Thyroid gland (tissue), 4 donors: ENCODE results near the gene PRRX1.

Experiments
- POLR2A ChIP-seq, 2 donors: fragments of 450-650 bp; IDR thresholded peaks; one replicate each; pipeline ENCODE4 v1.6.1; 2017; ENCODE audit warnings: antibody characterized with exemption in 2 of 2, mild to moderate bottlenecking in 2 of 2, moderate library complexity in 1 of 2
- TF ChIP-seq, protein P1 (sequence below), 6 experiments: fragments of 200-600 bp in 3 of 6; fragments of 450-650 bp in 3 of 6; sonication (generic) in 3 of 6; IDR thresholded peaks; one replicate each; pipeline ENCODE4 v1.5.1; 2016 to 2019; ENCODE audit warnings: antibody characterized with exemption in 6 of 6, mild to moderate bottlenecking in 2 of 6, inconsistent platforms in 1 of 6, moderate library complexity in 1 of 6

- TF ChIP-seq POLR2A (IDR thresholded peaks at IDR 0.05), result no peak
- TF ChIP-seq, protein P1, sequence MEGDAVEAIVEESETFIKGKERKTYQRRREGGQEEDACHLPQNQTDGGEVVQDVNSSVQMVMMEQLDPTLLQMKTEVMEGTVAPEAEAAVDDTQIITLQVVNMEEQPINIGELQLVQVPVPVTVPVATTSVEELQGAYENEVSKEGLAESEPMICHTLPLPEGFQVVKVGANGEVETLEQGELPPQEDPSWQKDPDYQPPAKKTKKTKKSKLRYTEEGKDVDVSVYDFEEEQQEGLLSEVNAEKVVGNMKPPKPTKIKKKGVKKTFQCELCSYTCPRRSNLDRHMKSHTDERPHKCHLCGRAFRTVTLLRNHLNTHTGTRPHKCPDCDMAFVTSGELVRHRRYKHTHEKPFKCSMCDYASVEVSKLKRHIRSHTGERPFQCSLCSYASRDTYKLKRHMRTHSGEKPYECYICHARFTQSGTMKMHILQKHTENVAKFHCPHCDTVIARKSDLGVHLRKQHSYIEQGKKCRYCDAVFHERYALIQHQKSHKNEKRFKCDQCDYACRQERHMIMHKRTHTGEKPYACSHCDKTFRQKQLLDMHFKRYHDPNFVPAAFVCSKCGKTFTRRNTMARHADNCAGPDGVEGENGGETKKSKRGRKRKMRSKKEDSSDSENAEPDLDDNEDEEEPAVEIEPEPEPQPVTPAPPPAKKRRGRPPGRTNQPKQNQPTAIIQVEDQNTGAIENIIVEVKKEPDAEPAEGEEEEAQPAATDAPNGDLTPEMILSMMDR (IDR thresholded peaks at IDR 0.05), result no peak
Observed at GRCh38 chr1:170714938-170715337, 51.0 kb downstream of the PRRX1 start.
